ENCODE data around the gene XRCC1. TPM values are rescaled to one million over a fixed set of nuclear protein-coding genes. Genes with fewer than 3 reads are reported as not detected.
"Not testable (repeated sequence)": the region's sequence is repeated elsewhere in the genome, so short reads cannot be mapped to it uniquely, and the experiment has no call there.

XRCC1 gene
- polyA plus RNA-seq, 1 donor from 2014 or later: 18.6 TPM

GRCh38 chr19:43524922-43525835 lies 50.1 kb downstream of the XRCC1 start:
- Histone ChIP-seq H3K36me3 (ENCODE audit: insufficient read depth, low read length) (no peaks in the 10 kb centered on the region), H3K9me3 (ENCODE audit: low read length) (no peaks in the 10 kb centered on the region), H3F3A (ENCODE audit: insufficient read depth, low read length, poor library complexity, severe bottlenecking) (no peaks in the 10 kb centered on the region), H3K79me2 (replicated peaks; ENCODE audit: insufficient read depth, low read length) (no peaks in the 10 kb centered on the region), H4K20me1 (ENCODE audit: insufficient read depth) (no peaks in the 10 kb centered on the region), H3K27me3 (ENCODE audit: insufficient read depth, low read depth, low read length) (no peaks in the 10 kb centered on the region), H3K27ac (ENCODE audit: low read length) (no peak overlapping the region), H3K4me2 (ENCODE audit: low read length) (peak overlapping the region; percentile 33), H3K9me2 (ENCODE audit: insufficient read depth, low read length) (no peaks in the 10 kb centered on the region), H3K9ac (ENCODE audit: low read length) (no peak overlapping the region), H2AFZ (ENCODE audit: low read depth, low read length) (no peak overlapping the region), H3K4me3 (ENCODE audit: low read length) (peak overlapping the region; percentile 85)
- TF ChIP-seq EP300 (conservative IDR thresholded peaks at IDR 0.05; ENCODE audit: poor library complexity, severe bottlenecking) (no peak), TAF1 (IDR thresholded peaks at IDR 0.05; ENCODE audit: low read depth) (no peak), EZH2 (IDR thresholded peaks at IDR 0.05; ENCODE audit: borderline replicate concordance, insufficient read depth, low read length, poor library complexity, severe bottlenecking) (no peak), CTCF (IDR thresholded peaks at IDR 0.05; ENCODE audit: poor library complexity, severe bottlenecking) (no peak), MXI1 (conservative IDR thresholded peaks at IDR 0.05; ENCODE audit: poor library complexity, severe bottlenecking) (no peak), RAD21 (conservative IDR thresholded peaks at IDR 0.05) (no peak), REST (IDR thresholded peaks at IDR 0.05; ENCODE audit: borderline replicate concordance) (no peak), SMC3 (conservative IDR thresholded peaks at IDR 0.05; ENCODE audit: poor library complexity) (no peak), POLR2AphosphoS5 (IDR thresholded peaks at IDR 0.05) (no peak)

GRCh38 chr19:43523696-43524095 lies 51.6 kb downstream of the XRCC1 start:
- not testable (repeated sequence) for H3K9me3 ChIP-seq (ENCODE audit: low read length); H3K4me2 ChIP-seq (ENCODE audit: low read length); H3K27ac ChIP-seq (ENCODE audit: low read length); H3K4me3 ChIP-seq (ENCODE audit: low read length); H3F3A ChIP-seq (ENCODE audit: insufficient read depth, low read length, poor library complexity, severe bottlenecking); H3K9me2 ChIP-seq (ENCODE audit: insufficient read depth, low read length); H3K79me2 ChIP-seq (replicated peaks; ENCODE audit: insufficient read depth, low read length); H3K36me3 ChIP-seq (ENCODE audit: insufficient read depth, low read length); H4K20me1 ChIP-seq (ENCODE audit: insufficient read depth); H3K9ac ChIP-seq (ENCODE audit: low read length); H2AFZ ChIP-seq (ENCODE audit: low read depth, low read length); H3K27me3 ChIP-seq (ENCODE audit: insufficient read depth, low read depth, low read length)

Data from neural cell (in vitro differentiated cells).